Stimulated activated CD8-positive, alpha-beta memory T cell treated with anti-CD3 and anti-CD28 coated beads, Interleukin-7, amount 100 ng/mL, for 1 hour (primary cell): ENCODE measurements around the gene TMA7.
A peak's percentile ranks its signal among the peaks of the same experiment; 100 is the strongest.
"Not testable (repeated sequence)": the region's sequence is repeated elsewhere in the genome, so short reads cannot be mapped to it uniquely, and the experiment has no call there.

ENCODE experiments used
- DNase-seq, 2 donors: peaks; one replicate each; pipeline ENCODE4 v3.0.0-alpha.2; 2020; ENCODE audit warnings: low read depth in 2 of 2

TMA7 gene

DNA sequence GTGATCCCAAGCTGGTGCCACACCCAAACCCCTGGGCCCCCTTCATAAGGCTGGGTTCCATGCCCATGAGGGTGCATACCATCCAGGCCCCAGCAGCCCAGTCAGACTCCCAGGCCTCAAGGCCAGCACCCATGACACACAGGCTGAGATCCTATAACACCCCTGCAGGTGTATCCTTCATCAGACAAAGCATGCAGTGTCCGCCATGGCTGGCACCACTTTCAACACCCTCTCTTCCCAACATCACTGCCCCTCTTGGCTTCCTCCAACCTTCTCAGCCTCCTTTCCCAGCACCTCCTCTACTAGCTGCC, 3.6 kb upstream of the TMA7 start:
- no peak for DNase-seq

DNA sequence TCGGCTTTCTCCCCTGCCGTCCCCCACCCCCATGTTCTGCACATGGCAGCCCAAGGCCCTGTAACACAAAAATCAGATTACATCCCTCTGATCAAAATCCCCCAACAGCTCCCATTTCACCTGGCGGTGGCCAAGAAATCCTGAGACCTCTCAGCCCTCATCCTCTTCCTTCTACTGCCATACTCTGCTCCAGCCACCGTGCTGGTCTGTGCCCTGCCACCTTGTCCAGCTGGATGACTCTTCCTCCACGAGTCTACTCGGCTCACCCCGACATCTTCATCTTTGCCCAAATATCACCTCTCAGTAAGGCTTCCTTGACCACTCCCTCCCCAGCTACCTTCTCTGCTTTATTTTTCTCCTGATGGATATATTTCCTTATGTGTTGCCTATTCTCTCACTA, 3.2 kb upstream of the TMA7 start:
- no peak for DNase-seq

DNA sequence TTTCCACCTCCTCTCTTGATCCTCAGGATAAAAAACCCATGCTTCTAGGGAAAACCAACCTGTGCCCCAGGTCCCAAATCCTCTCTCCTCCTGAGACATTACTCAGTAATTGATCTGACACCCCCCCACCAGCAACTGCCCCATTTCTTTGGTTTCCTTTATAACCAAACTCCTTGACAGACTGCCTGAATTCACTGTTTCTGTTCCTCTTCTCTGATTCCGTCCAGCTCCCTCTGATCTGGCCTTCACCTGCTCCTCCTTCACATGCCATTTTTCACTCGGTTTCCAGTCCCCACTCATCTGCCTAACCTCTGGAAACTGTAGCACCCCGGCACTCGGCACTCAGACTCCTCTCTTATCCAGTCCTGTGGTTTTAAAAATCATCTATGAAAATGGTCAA, 2.2 kb upstream of the TMA7 start:
- DNase-seq: no peak

DNA sequence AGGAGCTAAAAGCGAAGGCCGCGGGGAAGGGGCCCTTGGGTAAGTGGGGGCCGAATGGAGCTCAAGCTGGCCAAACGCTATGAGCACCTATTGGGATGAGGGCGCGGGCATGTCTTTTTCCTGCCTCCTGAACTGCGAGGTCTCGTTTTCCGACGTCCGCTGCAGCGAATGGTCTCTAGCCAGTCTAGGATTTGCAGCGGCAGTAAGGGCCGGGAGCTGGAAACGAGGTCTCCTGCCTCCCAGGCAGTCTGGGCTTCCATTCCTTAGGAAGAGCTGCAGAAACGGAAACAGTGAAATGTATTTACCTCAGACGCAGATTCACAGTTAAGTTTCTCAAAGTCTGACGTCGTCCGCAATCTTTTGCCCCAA, 517 bp downstream of the TMA7 start:
- DNase-seq: no peak

DNA sequence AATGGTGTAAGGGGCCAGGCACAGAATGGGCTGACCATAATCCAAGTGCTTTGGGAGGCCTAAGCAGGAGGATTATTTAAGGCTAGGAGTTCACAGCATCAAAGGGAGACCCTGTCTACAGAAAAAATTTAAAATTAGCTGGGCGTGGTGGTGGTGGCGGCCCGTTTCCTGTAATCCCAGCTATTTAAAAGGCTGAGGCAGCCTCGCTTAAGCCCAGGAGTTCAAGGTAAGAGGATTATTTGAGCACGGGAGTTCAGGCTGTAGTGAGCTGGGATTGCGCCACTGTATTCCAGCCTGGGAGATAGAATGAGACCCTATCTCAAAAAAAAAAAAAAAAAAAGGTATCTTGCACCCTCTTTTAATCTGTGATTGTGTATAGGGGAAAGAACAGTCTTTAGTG, 1.9 kb downstream of the TMA7 start:
- no peak for DNase-seq

DNA sequence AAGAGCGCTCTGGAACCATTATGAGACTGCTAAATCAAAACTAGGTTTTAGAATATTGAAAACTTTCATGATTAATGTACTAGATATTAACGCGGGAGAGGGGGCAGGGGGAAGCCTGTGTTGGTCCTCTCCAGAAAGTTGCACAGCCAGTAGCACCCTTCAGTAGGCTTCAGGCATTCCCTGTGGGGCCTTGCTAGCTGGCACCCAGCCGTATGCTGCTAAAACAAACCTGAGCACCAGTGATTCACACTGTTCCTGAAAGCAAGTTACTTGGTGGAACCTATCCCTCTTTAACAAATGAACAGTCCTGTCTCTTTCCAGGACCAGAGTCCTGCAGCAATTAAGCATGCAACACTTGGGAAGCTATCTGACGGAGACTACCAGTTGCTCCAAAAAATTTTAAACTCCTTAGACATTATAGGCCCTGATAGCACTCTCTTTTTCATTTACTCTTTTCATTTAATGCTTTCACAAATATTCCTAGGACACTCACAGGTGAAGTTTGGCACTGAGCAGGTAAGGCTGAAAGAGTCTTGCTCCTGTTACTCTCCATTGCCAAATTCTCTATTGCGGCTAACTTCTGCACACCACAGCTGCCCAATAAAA, 5.3 kb downstream of the TMA7 start:
- no peak for DNase-seq

DNA sequence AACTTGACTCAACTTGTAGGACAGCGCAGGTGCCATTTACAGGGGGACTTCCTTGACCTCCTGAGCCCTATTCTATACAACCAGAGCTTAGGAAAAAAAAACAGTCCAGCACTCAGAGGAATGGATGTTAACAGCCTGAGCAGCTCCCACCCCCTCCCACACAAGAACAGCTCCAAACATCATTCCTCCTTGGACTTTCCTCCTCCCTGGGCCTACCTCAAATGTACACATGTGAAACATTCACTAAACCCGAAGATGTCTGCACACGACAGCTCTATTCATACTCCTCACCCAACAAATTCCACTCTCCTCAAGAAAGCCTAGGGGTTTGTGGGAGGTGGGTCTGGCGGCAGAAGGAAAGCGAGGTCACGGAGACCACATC, 6.0 kb downstream of the TMA7 start:
- no peak for DNase-seq

DNA sequence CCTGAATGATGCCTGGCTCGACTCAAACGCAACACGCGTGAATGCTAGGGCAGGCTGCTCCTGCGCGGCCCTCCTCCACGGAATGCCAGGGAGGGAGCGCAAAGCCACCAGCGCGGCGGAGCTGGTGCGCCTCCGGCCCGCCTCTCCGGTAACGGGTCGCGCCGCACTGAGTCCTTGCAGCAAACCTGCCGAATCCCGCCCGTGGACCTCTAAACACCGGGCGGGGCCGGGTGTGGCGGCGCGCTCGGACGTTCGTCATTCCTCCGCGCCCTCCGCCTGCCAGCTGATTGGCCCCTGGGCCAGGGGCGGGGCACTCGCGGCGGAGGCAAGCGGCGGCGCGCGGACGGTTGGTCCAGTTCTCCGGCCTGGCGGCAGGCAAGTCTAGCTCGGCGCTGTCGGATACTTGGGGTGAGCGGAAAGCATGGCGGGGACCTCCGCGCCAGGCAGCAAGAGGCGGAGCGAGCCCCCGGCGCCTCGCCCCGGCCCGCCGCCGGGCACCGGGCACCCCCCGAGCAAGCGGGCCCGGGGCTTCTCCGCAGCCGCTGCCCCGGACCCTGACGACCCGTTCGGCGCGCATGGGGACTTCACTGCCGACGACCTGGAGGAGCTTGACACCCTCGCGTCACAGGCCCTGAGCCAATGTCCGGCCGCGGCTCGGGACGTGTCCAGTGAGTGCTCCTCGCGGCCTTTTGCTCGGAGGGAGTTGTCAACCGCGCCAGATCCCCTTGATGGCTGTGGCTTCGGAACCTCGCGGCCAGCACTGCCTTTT, 6.6 kb downstream of the TMA7 start, which contains the start of gene ATRIP:
TSS of gene ATRIP (plus strand) at position 313 of the 769 bp plus-strand sequence. CDS start at position 422, 109 bp downstream.
- peak; percentile 62 to 76 for DNase-seq

DNA sequence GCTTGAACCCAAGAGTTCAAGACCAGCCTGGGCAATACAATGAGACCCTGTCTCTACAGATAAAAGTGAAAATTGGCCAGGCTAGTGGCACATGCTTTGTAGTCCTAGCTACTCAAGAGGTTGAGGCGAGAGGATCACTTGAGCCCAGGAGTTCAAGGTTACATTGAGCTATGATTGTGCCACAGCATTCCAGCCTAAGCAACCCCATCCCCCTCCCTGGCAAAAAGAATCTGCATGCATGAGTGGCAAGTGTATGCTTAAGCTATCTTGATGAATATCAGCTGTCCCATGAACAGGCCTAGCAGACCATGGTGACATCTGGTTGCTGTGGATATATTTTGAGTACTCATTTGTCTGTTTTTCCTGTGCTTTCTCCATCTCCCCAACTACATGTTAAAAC, 11.2 kb downstream of the TMA7 start:
- no peak for DNase-seq

DNA sequence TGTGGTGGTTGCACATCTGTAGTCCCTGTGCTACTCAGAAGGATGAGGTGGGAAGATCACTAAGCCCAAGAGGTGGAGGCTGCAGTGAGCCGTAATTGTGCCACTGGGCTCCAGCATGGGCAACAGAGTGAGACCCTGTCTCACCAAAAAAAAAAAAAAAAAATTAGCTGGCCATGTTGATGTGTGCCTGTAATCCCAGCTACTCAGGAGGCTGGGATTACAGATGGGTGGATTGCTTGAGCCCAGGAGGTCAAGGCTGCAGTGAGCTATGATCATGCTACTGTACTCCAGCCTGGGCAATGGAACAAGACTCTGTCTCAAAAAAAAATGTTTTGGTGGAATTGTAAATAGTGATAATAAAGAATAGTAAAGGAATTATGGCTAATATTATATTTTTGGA, 16.4 kb downstream of the TMA7 start:
- DNase-seq: no peak

DNA sequence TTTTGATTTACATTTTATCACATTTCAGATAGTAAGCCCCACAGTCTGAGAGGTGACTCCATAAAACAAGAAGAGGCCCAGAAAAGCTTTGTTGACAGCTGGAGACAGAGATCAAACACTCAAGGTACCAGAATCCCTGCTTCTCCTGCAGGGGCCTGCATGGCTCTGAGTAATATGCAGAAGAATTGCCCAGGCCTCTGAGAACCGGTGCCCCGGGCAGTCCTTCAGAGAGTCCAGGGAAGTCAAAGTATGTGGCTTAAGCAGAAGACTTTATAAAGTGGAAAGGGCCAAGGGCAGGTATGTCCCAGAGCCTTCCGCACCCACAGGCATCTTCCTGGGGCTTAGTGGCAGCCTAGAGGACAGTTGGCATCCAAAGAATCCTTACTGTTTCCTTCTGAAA, 19.3 kb downstream of the TMA7 start:
- no peak for DNase-seq

DNA sequence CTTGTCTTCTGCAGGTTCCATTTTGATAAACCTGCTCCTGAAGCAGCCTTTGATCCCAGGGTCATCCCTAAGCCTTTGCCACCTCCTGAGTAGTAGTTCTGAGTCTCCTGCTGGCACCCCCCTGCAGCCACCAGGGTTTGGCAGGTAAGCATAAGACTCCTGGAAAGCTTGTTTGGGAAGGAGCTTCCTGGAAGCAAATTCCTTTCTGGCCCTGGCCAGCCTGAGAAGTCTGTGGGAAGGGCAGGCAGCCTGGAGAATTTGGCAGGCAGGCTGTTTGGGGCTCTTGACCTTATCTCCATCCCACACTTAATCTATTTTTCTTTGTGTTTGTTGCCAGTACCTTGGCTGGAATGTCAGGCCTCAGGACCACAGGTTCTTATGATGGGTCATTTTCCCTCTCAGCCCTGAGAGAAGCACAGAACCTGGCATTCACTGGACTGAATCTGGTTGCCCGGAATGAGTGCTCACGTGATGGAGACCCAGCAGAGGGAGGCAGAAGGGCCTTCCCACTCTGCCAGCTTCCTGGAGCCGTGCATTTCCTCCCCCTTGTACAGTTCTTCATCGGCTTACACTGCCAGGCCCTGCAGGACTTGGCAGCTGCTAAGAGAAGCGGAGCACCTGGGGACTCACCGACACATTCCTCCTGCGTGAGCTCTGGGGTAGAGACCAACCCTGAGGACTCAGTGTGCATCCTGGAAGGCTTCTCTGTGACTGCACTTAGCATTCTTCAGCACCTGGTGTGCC, 19.9 kb downstream of the TMA7 start:
- no peak for DNase-seq

DNA sequence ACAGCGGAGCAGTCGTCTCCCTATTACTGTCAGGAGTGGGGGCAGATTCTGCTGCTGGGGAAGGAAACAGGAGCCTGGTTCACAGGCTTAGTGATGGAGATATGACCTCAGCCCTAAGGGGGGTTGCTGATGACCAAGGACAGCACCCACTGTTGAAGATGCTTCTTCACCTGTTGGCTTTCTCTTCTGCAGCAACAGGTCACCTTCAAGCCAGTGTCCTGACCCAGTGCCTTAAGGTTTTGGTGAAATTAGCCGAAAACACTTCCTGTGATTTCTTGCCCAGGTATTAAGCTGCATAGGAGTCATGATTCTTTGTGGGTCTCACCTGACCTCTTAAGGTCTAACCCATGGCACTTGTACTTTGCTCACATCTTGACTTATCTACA, 20.5 kb downstream of the TMA7 start:
- no peak for DNase-seq

DNA sequence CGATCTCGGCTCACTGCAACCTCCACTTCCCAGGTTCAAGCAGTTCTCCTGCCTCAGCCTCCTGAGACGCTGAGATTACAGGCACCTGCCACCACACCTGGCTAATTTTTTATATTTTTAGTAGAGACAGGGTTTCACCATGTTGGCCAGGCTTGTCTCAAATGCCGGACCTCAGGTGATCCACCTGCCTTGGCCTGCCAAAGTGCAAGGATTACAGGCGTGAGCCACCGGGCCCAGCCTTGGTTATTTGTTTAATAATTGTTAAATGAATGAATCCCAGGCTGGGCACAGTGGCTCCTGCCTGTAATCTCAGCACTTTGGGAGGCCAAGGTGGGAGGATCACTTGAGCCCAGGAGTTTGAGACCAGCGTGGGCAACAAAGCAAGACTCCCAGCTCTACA, 21.7 kb downstream of the TMA7 start:
- not testable (repeated sequence) for DNase-seq

DNA sequence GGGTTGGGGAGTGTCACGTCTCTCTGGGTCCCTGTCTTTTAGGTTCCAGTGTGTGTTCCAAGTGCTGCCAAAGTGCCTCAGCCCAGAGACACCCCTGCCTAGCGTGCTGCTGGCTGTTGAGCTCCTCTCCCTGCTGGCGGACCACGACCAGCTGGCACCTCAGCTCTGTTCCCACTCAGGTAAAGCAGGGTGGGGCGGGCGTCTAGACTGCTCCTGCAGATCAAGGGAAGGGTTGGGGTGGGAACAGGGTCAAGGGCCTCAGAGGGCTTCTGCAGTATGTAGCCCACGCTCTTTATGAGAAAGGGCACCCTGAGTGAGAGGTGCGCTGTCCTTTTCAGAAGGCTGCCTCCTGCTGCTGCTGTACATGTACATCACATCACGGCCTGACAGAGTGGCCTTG, 23.6 kb downstream of the TMA7 start:
- no peak for DNase-seq

DNA sequence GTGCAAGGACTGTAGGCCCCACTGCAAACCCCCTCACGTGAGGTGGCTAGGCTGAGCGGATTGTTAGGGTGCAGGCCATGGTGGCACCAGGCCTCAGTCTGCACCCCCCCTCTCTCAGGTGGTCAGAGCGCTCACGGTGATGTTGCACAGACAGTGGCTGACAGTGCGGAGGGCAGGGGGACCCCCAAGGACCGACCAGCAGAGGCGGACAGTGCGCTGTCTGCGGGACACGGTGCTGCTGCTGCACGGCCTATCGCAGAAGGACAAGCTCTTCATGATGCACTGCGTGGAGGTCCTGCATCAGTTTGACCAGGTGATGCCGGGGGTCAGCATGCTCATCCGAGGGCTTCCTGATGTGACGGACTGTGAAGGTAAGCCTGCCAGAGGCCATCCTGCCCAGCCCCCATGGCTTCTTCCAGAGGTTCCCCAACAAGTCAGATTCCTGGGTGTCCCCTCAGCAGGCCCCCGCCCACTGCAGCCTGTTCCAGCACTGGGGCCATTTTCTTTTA, 24.7 kb downstream of the TMA7 start:
- no peak for DNase-seq

DNA sequence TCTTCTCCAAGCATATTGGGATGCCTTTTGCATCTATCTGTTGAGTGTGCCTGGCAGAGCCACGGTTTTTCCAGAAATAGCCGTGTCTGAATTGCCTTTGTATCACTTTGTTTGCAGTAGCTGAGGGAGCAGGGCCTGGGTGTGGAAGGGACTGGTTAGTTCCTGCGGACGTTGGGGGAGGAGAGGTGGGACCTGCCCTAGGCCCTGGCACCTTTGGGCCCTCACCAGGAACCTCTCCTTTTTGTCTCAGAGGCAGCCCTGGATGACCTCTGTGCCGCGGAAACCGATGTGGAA, 25.1 kb downstream of the TMA7 start:
- no peak for DNase-seq

DNA sequence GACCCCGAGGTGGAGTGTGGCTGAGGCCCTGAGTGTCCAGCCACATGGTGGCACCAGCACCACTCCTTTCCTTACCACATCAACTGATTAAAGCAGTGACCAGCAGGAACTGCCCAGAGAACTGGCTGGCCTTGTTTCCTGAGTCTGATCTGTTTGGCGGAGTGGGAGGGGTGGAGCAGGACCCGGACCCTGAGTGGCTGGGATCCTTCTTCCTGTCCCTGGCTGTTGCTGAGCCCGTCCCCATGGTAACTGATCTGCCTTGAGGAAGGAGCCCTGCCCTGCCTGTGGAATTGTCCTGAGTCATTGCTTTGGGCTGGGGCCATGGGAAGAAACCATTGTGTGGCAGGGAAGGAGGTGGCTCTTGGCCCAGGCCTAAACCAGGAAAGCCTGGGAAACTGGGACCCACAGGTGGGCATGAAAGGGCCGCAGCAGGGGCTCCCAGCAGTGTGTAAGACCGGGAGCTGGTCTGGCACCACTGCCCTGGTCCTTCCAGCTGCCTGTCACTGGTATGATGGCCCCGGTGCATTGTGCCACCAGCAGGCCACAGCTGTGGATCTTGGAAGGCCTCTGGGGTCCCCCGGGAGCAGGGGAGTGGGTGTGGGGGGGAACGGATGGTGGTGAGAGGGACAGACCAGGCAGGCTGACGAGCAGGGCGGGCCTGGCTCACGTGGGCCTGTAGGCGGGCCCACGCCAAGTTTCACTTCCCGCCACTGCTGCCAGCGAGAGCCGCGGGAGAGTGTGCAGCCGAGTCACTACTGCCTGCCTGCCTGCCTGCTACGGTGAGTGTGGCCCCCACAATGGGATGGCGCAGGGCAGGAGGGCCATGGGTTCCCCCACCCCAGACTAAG, 25.7 kb downstream of the TMA7 start:
- DNase-seq: peak; percentile 55 to 56

DNA sequence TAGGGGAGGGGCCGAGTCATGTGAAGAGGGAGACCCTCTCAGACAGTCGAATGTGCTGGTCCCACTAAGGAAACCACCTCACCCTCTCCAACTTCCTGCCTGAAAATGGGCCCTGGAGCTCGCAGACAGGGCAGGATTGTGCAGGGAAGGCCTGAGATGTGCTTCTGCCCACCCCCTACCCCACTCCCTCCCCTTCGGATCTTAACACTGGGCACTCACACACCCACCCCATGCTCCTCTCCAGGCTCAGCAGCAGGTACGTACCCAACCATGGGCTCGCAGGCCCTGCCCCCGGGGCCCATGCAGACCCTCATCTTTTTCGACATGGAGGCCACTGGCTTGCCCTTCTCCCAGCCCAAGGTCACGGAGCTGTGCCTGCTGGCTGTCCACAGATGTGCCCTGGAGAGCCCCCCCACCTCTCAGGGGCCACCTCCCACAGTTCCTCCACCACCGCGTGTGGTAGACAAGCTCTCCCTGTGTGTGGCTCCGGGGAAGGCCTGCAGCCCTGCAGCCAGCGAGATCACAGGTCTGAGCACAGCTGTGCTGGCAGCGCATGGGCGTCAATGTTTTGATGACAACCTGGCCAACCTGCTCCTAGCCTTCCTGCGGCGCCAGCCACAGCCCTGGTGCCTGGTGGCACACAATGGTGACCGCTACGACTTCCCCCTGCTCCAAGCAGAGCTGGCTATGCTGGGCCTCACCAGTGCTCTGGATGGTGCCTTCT, 26.5 kb downstream of the TMA7 start:
- DNase-seq: no peak

DNA sequence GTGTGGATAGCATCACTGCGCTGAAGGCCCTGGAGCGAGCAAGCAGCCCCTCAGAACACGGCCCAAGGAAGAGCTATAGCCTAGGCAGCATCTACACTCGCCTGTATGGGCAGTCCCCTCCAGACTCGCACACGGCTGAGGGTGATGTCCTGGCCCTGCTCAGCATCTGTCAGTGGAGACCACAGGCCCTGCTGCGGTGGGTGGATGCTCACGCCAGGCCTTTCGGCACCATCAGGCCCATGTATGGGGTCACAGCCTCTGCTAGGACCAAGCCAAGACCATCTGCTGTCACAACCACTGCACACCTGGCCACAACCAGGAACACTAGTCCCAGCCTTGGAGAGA, 27.0 kb downstream of the TMA7 start:
- no peak for DNase-seq

DNA sequence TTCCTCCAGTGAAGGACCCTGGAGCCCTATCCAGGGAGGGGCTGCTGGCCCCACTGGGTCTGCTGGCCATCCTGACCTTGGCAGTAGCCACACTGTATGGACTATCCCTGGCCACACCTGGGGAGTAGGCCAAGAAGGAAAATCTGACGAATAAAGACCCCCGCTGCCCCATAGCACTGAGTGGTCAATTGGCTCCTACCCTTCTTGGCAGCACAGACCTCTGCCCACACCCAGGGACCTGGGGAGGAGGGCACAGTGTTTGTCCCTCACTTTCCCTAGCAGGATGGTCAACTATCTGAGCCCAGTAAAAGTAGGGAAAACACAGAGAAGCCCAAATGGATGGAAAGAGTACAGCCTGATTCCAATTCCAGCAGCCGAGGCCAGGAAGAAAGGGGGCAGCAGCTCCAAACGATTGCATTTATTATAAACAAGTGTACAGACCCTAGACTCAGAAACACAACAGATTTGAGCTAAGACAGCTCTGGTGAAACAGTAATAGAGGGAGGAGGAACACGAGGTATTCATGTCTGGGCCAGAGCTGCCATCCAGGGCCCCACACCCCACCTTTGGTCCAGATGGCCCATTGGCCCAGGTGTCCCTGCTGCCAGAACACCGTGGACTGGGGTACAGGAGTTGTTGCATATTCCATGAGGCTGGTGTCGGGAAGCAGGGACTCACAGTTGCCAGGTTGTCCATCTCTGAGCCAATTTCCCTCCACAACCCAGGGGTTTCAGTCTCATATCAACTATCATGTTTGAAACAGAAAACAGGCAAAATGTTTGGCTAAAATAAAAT, 27.6 kb downstream of the TMA7 start:
- no peak for DNase-seq
